Naive thymus-derived CD8-positive, alpha-beta T cell (primary cell): ENCODE results near the gene MRS2. TPM values are rescaled to one million over a fixed set of nuclear protein-coding genes. Genes with fewer than 3 reads are reported as not detected.

ENCODE experiments used
- ATAC-seq, 2 donors: fragments of 150-1000 bp; cut with Tn5 transposase in 1 of 2; sonication (Bioruptor Pico), chemical (Tn5 transposase) in 1 of 2; 1 replicate in 1 of 2; 2 replicates in 1 of 2; pipeline ENCODE4 v1.10.0; 2021; ENCODE audit warnings: mild to moderate bottlenecking in 2 of 2, moderate library complexity in 2 of 2
- POLR2A ChIA-PET: fragments of 350-600 bp; sonication (Branson Sonifier 250); formaldehyde crosslinking; loops from one replicate; lab custom pipeline; 2021; ENCODE audit warnings: antibody characterized with exemption; lab: Charles Lee
- DNase-seq, 10 donors: peaks; one replicate each; pipeline versions ENCODE4 v3.0.0 to v3.0.0-alpha.2; 2020 to 2022
- H3K27ac Mint-ChIP-seq, 10 donors: one replicate each; pipeline ENCODE4 v1.8.0; 2020 to 2022; ENCODE audit warnings: mild to moderate bottlenecking in 10 of 10, mixed read lengths in 10 of 10, moderate library complexity in 4 of 10, inconsistent platforms in 1 of 10
- H3K27me3 Mint-ChIP-seq, 5 donors: one replicate each; pipeline ENCODE4 v1.8.0; 2021 to 2022; ENCODE audit warnings: mixed read lengths in 5 of 5
- H3K36me3 Mint-ChIP-seq, 3 donors: one replicate each; pipeline ENCODE4 v1.8.0; 2020 to 2022; ENCODE audit warnings: mixed read lengths in 3 of 3, mild to moderate bottlenecking in 2 of 3, inconsistent platforms in 1 of 3
- H3K4me1 Mint-ChIP-seq, 4 donors: one replicate each; pipeline ENCODE4 v1.8.0; 2021 to 2022; ENCODE audit warnings: mixed read lengths in 4 of 4
- H3K4me3 Mint-ChIP-seq, 10 donors: one replicate each; pipeline ENCODE4 v1.8.0; 2020 to 2022; ENCODE audit warnings: mild to moderate bottlenecking in 10 of 10, mixed read lengths in 10 of 10, moderate library complexity in 6 of 10, inconsistent platforms in 1 of 10
- H3K9me3 Mint-ChIP-seq, 9 donors: one replicate each; pipeline ENCODE4 v1.8.0; 2020 to 2022; ENCODE audit warnings: mixed read lengths in 9 of 9, mild to moderate bottlenecking in 3 of 9, inconsistent platforms in 1 of 9, moderate library complexity in 1 of 9
- polyA plus RNA-seq, 3 donors: library from polyadenylated mRNA; unstranded; fragments of 300-500 nt; fragmentation: Illumina TruSeq; gene quantifications; one replicate each; pipeline ENCODE4 v1.2.3, GENCODE V29; 2021
- total RNA-seq, 8 experiments: library from RNA in 2 of 8; stranded (reverse) in 2 of 8; gene quantifications; one replicate each; pipeline ENCODE4 v1.2.3 and lab custom pipeline; 2021 to 2026

Gene MRS2
- total and polyA plus RNA-seq, 5 experiments from 2014 or later = 13.2 to 22.1 (median 19.7) TPM

DNA sequence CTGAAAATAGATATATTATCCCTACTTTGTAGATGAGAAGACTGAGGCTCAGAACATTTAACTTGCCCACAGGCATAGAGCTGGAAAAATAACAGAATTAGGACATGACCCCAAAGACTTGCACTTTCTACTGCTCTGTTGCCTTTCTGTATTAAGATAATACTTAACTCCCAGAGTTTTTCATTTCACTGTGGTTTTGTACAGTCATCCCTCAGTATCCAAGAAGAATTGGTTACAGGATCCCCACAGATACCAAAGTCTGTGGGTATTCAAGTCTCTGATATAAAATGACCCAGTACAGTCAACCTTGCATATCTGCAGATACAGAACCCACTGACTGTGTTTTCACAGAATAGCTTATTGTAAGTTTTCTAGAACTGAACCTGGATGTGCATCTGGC is 16.8 kb downstream of the MRS2 start:
- Mint-ChIP-seq H3K27me3 (no peaks in the 10 kb centered on the region), H3K4me1 (peaks cover 0 to 3% (median 0%) of the 10 kb centered on the region in 4 donors), H3K27ac (peak overlapping the region in 1 of 10 donors; percentile 49), H3K36me3 (peaks cover 0 to 92% (median 12%) of the 10 kb centered on the region in 3 donors), H3K9me3 (no peaks in the 10 kb centered on the region), H3K4me3 (no peak overlapping the region)
- DNase-seq (no peak), ATAC-seq (no peak)
- POLR2A ChIA-PET = no interaction called here

DNA sequence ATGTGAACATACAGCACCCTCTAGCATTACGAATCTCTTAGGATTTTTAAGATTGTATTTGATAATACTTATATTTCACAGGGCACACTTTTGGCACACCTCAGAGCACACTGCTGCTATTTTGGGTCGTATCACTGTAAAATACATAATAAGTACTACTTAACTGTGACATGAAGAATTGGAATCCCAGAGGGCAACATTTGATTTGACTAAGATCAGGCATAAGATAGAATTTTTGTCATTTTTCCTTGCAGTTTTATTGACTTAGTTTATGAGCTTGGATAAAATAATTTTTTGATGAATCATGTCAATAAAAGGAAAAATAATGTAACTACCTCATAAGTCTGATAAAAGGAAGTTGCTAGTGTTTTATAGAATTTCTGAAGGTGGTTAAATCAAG is 22.4 kb downstream of the MRS2 start:
- Mint-ChIP-seq H3K27me3 (no peaks in the 10 kb centered on the region), H3K36me3 (peaks cover 0 to 74% (median 12%) of the 10 kb centered on the region in 3 donors), H3K27ac (no peak overlapping the region), H3K4me1 (peaks cover 0 to 3% (median 0%) of the 10 kb centered on the region in 4 donors), H3K4me3 (no peak overlapping the region), H3K9me3 (no peaks in the 10 kb centered on the region)
- DNase-seq (no peak), ATAC-seq (no peak)
- POLR2A ChIA-PET = no interaction called here

DNA sequence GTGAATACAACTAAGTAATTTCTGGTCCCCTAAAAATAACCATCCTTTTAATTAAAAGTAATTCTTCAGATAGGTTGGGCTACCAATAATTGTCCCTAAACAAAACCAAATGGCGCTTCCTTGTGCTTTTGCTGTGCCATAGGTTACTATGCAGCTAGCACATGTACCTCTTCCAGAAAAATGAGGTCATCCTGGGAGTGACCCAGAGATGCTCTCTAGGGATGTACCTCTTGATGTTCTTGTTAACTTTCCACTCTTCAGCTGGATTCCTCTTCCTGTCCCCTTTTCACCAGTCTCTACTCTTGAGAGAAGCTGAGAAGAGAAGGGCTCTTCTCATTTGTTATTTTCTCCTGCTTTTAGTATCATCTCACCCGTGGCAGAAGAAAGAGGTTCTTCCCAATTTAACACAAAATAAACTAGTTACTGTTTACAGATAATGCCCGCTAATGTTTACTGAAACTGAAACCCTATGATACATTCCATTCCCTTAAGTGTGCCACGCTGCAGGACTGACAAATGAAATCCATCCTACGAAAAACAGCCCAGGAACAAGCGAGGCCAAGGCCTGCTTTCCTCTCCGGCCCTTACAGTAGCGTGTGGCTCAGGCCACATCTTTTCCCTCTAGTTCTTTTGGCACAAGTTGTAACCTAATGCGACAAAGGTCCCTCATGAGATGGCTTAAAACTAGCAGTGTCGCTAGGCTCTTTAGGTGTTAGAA is 24.2 kb downstream of the MRS2 start:
- Mint-ChIP-seq H3K4me1 (peaks cover 0 to 1% (median 0%) of the 10 kb centered on the region in 4 donors), H3K27ac (peak overlapping the region in 3 of 10 donors; percentile 3 to 71 (median 6)), H3K36me3 (peaks cover 0 to 58% (median 7%) of the 10 kb centered on the region in 3 donors), H3K4me3 (no peak overlapping the region), H3K27me3 (no peaks in the 10 kb centered on the region), H3K9me3 (no peaks in the 10 kb centered on the region)
- POLR2A ChIA-PET = no interaction called here
- DNase-seq (no peak), ATAC-seq (no peak)

DNA sequence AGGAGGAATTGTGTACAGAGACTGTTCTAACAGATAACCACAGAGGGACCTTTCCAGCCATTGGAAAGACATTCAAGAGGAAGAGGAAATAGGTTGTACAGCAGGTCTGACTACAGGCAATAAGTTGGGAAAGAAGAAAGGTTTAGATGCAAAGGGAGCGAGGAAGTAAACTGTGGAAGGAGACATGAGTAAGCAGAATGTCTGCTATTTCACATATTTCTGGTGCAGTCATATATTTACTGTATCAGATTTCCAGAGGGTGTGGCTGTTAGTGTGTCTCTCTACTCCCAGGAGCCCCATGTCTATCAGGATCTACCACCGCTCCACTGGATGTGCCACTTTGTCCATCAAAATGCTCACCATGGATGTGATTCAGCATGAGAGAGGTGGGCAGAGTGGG is 25.9 kb downstream of the MRS2 start:
- no peaks in the 10 kb centered on the region for H3K27me3 Mint-ChIP-seq
- H3K4me1 Mint-ChIP-seq = peaks cover 0 to 1% (median 0%) of the 10 kb centered on the region in 4 donors
- no peak overlapping the region for H3K4me3 Mint-ChIP-seq
- peak overlapping the region in 3 of 10 donors; percentile 22 to 53 (median 27) for H3K27ac Mint-ChIP-seq
- no peak for ATAC-seq
- H3K9me3 Mint-ChIP-seq = no peaks in the 10 kb centered on the region
- DNase-seq = no peak
- peaks cover 0 to 47% (median 4%) of the 10 kb centered on the region in 3 donors for H3K36me3 Mint-ChIP-seq
- POLR2A ChIA-PET = no interaction called here

DNA sequence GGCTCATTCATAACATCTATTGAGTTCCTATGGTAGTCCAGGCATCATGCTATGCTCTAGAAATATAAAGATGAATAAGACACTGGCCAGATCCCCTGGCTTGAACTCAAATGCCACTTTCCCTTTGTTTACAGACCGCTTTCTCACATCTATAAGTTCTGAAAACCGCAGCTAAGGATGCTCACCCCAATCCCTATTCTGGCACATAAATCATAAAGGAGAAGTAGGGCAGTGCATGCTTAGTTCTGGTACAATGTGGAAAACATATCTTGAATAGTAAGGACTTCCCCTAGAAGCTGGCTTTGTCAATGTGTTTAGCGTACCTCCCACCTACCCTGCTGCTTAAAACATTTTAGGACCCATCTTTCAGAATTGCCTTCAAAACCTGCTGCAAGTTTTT is 26.4 kb downstream of the MRS2 start:
- DNase-seq = no peak
- Mint-ChIP-seq H3K36me3 (peaks cover 0 to 44% (median 4%) of the 10 kb centered on the region in 3 donors), H3K9me3 (no peaks in the 10 kb centered on the region), H3K27me3 (no peaks in the 10 kb centered on the region), H3K27ac (peak overlapping the region in 1 of 10 donors; percentile 46), H3K4me1 (peaks cover 0 to 1% (median 0%) of the 10 kb centered on the region in 4 donors), H3K4me3 (no peak overlapping the region)
- ATAC-seq = no peak
- POLR2A ChIA-PET = no interaction called here

DNA sequence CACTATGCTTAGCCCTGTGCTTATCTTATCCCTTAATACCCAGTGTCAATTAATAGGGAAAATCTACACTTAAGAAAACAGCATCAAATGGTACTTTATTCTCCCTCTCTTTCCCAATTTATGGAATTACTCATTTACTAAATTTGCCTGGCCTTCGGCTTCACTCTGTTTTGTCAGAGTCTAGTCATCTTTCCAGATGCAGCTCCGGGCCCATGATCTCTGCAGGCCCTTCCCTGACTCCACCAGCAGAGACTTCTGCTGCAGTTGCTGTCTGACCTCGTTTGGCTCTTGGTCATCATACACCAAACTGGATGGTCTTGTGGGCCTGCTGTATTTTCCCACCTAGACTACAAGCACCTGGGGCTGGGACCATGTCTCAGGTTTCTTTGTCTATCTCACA is 27.4 kb downstream of the MRS2 start:
- ATAC-seq = no peak
- Mint-ChIP-seq H3K4me1 (peaks cover 0 to 1% (median 0%) of the 10 kb centered on the region in 4 donors), H3K9me3 (no peaks in the 10 kb centered on the region), H3K36me3 (peaks cover 0 to 34% (median 0%) of the 10 kb centered on the region in 3 donors), H3K27ac (peak overlapping the region in 1 of 10 donors; percentile 36), H3K4me3 (no peak overlapping the region), H3K27me3 (no peaks in the 10 kb centered on the region)
- DNase-seq = no peak
- POLR2A ChIA-PET = no interaction called here

DNA sequence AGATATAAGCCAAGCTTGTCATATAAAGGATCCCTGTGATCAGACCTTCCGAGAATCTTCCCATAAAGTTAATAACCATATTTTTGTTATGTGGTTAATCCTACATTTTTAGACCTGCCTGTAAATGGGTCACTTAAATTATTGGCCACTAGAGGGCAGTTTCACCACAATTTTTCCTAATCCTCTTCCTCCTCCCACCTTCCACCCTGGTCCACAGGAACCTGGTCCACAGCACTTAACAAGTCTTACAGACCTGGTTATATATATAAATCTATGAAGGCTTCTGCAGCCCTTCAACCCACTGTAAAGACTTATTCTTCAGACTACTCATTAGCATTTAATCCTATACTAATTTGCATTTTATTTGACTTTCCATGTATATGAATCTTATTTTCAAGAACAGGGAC is 28.3 kb downstream of the MRS2 start:
- Mint-ChIP-seq H3K9me3 (no peaks in the 10 kb centered on the region), H3K27me3 (no peaks in the 10 kb centered on the region), H3K4me1 (peaks cover 0 to 1% (median 0%) of the 10 kb centered on the region in 4 donors), H3K36me3 (peaks cover 0 to 25% (median 0%) of the 10 kb centered on the region in 3 donors), H3K4me3 (no peak overlapping the region), H3K27ac (peak overlapping the region in 1 of 10 donors; percentile 29)
- ATAC-seq = peak; percentile 36 to 54
- DNase-seq = peak in 4 of 10 donors; percentile 13 to 45 (median 31)
- POLR2A ChIA-PET = no interaction called here

DNA sequence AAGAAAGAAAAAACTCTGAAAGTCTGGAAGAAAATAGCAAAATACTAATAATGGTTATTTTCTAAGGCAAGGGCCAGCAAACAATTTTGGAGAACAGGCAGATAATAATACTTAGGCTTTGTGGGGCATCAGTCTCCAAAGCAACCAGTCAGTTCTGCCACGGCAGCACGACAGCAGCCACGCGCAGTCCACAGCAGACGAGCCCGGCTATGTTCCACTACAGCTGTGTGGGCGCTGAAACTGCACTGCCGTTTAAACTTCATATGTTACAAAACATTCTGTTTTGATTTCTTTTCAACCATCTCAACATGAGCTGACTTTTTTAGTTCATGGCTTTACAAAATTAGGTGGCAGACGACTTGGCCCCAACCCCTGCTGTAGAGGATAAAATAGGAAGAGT is 29.9 kb downstream of the MRS2 start:
- Mint-ChIP-seq H3K27ac (no peak overlapping the region), H3K4me1 (peaks cover 0 to 1% (median 0%) of the 10 kb centered on the region in 4 donors), H3K9me3 (no peaks in the 10 kb centered on the region), H3K4me3 (no peak overlapping the region), H3K36me3 (peaks cover 0 to 21% (median 6%) of the 10 kb centered on the region in 3 donors), H3K27me3 (no peaks in the 10 kb centered on the region)
- POLR2A ChIA-PET = no interaction called here
- DNase-seq = no peak
- no peak for ATAC-seq

DNA sequence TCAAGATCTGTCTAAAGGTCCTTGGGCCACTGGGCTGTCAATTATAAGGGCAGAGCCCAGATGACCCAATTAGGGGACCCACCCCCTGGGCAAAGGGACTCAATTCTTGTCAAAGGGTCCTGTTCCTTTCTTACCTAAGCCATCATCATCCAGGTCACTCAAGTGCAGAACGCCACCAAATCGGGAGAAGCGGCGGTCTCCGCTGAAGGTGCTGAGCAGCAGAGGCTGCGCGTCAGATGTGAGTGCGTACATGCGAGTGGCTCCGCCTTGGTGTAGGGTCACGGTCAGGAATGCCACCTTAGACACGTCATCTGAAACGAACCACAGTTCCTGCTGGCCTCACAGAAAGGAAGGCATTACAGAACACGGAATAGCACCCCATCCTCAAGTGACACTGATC is 34.2 kb downstream of the MRS2 start:
- Mint-ChIP-seq H3K4me1 (peaks cover 2 to 6% (median 3%) of the 10 kb centered on the region in 4 donors), H3K27ac (no peak overlapping the region), H3K27me3 (no peaks in the 10 kb centered on the region)

DNA sequence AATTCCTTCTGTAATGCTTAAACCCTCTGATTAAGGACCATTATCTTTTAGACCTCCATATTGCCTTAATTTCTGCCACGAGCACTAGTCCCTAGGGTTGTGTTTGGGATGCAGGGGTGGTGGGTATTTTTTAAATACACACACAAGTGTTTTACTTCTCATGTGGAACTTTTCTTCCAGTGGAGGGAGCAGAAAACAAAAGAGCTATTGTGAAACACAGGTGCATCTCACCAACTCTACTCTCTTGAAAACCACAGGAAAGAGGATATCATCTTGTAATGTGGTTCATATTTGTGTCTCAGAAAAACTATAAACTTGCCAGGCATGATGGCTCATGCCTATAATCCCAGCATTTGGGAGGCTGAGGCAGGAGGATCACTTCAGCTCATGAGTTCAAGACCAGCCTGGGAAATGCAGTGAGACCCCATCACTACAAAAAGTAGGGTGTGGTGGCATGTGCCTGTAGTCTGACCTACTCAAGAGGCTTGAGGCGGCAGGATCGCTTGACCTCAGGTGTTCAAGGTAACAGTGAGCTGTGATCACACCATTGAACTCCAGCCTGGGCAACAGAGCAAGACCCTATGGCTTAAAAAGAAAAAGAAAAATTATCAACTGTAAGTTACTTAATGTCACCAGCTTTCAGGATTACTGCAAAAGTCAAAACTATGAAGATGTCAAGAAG is 37.3 kb downstream of the MRS2 start:
- Mint-ChIP-seq H3K27ac (no peak overlapping the region), H3K9me3 (no peaks in the 10 kb centered on the region), H3K4me1 (peaks cover 2 to 6% (median 3%) of the 10 kb centered on the region in 4 donors), H3K27me3 (no peaks in the 10 kb centered on the region), H3K36me3 (peaks cover 0 to 12% (median 11%) of the 10 kb centered on the region in 3 donors), H3K4me3 (no peak overlapping the region)
- no peak for ATAC-seq
- DNase-seq = no peak
- POLR2A ChIA-PET = no interaction called here

More for the DNA sequence above, 34.2 kb downstream of the MRS2 start:
- ATAC-seq (no peak), DNase-seq (no peak)
- Mint-ChIP-seq H3K36me3 (peaks cover 0 to 17% (median 12%) of the 10 kb centered on the region in 3 donors), H3K4me3 (no peak overlapping the region), H3K9me3 (no peaks in the 10 kb centered on the region)
- POLR2A ChIA-PET = no interaction called here

DNA sequence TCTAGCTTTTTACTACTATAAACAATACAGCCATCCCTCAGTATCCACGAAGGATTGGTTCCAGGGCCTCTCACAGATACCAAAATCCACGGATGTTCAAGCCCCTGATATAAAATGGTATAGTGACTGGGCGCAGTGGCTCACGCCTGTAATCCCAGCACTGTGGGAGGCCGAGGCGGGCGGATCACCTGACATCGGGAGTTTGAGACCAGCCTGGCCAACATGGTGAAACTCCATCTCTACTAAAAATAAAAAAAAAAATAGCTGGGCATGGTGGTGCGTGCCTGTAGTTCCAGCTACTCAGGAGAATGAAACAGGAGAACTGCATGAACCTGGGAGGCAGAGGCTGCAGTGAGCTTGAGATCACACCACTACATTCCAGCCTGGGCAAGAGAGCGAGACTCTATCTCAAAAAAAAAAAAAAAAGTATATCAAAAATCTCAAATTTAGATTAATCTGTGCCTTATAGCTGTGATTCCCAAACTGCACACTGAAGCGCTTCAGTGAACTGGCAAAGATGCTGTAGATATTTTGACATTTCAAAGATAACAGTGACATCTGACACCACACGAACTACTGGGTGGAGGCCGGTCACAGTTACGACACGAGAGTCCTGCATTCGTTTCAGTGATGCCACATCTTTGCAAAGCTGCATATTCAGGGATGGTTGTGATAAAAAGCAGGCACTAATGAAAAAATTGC is 38.3 kb downstream of the MRS2 start:
- no peak overlapping the region for H3K4me3 Mint-ChIP-seq
- peaks cover 0 to 14% (median 11%) of the 10 kb centered on the region in 3 donors for H3K36me3 Mint-ChIP-seq
- no peak overlapping the region for H3K27ac Mint-ChIP-seq
- peaks cover 2 to 6% (median 3%) of the 10 kb centered on the region in 4 donors for H3K4me1 Mint-ChIP-seq
- POLR2A ChIA-PET = no interaction called here
- no peak for ATAC-seq
- DNase-seq = no peak
- H3K27me3 Mint-ChIP-seq = no peaks in the 10 kb centered on the region
- no peaks in the 10 kb centered on the region for H3K9me3 Mint-ChIP-seq

DNA sequence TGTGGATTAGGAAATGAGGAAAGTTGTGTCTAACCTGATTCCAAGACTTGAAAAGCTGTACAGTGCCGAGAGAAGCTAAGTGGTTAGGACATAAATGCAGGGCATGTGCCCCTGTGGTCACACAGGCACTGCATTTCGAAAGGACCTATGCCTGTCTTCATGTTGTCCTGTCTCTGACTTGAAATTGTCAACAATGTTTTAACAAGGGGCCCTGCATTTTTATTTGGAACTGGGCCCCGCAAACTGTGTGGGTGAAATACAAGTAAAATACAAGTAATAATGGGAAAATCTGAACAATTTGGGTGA is 38.8 kb downstream of the MRS2 start:
- no peak overlapping the region for H3K27ac Mint-ChIP-seq

DNA sequence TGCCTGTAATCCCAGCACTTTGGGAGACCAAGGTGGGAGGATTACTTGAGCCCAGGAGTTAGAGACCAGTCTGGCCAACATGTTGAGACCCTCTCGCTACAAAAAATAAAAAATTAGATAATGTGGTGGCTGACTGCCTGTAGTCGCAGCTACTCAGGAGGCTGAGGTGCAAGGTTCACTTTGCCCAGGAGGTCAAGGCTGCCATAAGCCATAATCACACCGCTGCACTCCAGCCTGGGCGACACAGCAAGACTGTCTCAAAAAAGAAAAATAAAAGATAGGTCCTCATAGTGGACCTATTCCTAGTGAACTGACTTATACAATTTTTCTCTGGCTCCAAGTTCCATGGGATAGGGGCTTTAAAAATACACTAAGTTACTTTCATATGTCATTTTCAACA is 41.9 kb downstream of the MRS2 start:
- H3K4me3 Mint-ChIP-seq = no peak overlapping the region
- no peaks in the 10 kb centered on the region for H3K9me3 Mint-ChIP-seq
- DNase-seq (no peak), ATAC-seq (no peak)
- no peaks in the 10 kb centered on the region for H3K27me3 Mint-ChIP-seq
- H3K4me1 Mint-ChIP-seq = peaks cover 2 to 5% (median 3%) of the 10 kb centered on the region in 4 donors
- no peak overlapping the region for H3K27ac Mint-ChIP-seq
- H3K36me3 Mint-ChIP-seq = peaks cover 0 to 4% (median 0%) of the 10 kb centered on the region in 3 donors
- POLR2A ChIA-PET = no interaction called here

More for the DNA sequence above, 38.8 kb downstream of the MRS2 start:
- H3K27me3 Mint-ChIP-seq = no peaks in the 10 kb centered on the region
- POLR2A ChIA-PET = no interaction called here
- peaks cover 2 to 6% (median 3%) of the 10 kb centered on the region in 4 donors for H3K4me1 Mint-ChIP-seq
- no peak overlapping the region for H3K4me3 Mint-ChIP-seq
- peaks cover 0 to 14% (median 11%) of the 10 kb centered on the region in 3 donors for H3K36me3 Mint-ChIP-seq
- DNase-seq = no peak
- H3K9me3 Mint-ChIP-seq = no peaks in the 10 kb centered on the region
- no peak for ATAC-seq
